HG03378 (cell line): ENCODE results near the gene THEMIS.
"Not testable (repeated sequence)": the region's sequence is repeated elsewhere in the genome, so short reads cannot be mapped to it uniquely, and the experiment has no call there.

Experiments
- ATAC-seq: cut with Tn5 transposase; IDR thresholded peaks from one replicate; pipeline ENCODE4 v1.9.1; 2021; ENCODE audit warnings: mild to moderate bottlenecking, moderate library complexity; ENCODE audit not compliant: unreplicated experiment

THEMIS gene, protein sequence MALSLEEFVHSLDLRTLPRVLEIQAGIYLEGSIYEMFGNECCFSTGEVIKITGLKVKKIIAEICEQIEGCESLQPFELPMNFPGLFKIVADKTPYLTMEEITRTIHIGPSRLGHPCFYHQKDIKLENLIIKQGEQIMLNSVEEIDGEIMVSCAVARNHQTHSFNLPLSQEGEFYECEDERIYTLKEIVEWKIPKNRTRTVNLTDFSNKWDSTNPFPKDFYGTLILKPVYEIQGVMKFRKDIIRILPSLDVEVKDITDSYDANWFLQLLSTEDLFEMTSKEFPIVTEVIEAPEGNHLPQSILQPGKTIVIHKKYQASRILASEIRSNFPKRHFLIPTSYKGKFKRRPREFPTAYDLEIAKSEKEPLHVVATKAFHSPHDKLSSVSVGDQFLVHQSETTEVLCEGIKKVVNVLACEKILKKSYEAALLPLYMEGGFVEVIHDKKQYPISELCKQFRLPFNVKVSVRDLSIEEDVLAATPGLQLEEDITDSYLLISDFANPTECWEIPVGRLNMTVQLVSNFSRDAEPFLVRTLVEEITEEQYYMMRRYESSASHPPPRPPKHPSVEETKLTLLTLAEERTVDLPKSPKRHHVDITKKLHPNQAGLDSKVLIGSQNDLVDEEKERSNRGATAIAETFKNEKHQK

DNA sequence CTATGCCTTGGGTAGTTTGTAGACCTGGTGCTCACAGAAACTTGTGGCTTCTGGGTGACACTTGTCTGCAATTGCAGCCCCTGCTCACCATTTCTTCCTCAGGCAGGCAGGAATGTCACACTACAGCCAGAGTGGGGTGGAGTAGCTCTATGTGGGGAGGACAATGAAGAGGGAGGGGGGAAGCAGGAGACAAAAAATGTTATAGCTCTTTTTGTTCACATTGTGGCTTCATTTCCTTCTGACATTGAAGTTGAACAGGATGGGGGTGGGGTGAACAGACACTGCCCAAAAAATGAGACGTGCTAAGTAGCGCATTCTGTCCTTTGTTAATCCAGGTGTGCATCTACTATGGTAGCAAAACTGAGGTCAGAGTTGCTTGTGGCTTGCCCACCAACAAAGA lies at the start of gene THEMIS:
Gene THEMIS, minus strand, starts transcription at position 124 of the 400 bp plus-strand sequence. CDS start 126 bp downstream, outside the sequence.
- ATAC-seq = no peak

DNA sequence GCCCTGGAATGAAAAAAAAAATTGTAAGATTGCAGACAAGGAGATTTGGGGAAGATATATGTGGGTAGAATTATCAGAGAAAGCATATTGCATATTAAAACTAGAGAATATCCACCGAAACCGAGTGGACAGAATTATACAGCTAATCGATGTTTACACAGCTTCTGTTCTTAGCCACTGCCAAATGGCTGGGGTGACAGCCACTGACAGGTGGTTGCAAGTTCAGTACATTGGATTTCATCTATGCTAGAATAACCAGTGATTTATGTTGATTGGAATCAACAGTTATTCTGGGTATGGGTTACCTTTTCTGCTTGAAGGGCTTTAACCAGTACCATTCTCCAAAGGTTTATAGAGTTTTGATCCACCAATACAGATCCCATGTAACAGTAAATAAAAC lies 48.4 kb upstream of the THEMIS start:
- ATAC-seq = no peak

DNA sequence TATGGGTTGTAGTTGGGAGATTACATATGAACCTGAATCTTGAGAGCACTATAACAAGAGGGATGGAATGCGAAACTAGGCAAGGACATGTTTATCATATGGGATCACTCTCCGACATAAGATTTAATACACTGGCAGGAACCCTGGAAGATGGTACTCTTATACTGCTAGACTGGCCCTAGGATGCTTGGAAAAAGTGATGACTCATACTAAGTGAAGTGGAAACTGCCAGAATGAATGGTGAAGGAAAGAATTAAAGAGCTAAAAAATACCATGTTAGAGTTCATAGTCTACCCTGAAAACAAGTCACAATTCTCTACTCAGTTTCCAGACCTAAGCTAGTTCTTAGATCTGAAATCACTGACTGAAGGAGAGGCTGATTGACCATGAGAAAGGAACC lies 45.5 kb upstream of the THEMIS start:
- ATAC-seq = no peak

DNA sequence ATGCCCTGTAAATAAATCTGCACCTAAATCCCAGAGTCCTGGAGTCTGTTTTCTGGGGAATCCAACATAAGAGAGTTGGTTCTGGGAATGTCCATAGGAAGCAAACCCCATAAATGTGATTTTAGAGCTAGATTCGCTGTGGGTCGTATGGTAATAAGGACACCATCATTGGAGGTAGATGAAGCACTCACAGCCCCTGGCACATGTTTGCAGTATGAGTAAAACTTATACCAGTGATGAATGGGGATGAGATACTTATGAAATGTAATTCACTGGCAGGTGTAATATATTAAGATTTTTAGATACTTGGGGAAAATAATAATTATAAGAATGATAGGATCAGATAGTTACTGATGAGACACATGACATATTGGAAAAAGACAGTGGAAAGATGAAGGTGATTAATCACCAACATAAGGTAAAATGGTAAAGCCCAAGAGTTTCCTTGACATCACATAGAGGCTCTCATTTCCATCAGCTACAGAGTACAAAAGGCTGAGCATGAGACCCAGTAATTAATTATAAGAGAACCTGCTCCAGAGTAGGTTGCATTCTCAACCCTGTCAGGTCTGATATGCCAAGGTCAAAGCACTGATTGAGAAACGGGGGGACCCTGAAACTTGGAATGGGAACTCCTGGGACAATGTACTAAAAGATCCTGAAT lies 44.7 kb upstream of the THEMIS start:
- no peak for ATAC-seq

DNA sequence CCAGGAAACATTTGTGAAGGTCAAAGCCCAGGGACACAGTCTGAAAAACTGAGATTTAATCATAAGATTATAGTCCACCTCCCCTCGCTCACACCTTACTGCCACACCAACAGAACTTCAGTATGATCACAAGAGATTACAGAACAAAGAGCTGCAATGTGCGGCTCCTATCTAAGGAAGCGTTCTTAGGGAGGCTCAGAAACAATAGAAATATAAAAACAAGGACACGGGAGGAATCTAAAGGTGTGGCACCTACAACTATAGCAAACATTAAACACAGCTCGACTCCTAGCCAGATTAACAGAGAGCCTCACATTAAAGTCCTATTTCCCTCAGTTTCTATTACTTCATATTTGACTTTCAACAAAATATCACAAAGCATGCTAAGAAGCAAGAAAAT lies 40.4 kb upstream of the THEMIS start:
- no peak for ATAC-seq

DNA sequence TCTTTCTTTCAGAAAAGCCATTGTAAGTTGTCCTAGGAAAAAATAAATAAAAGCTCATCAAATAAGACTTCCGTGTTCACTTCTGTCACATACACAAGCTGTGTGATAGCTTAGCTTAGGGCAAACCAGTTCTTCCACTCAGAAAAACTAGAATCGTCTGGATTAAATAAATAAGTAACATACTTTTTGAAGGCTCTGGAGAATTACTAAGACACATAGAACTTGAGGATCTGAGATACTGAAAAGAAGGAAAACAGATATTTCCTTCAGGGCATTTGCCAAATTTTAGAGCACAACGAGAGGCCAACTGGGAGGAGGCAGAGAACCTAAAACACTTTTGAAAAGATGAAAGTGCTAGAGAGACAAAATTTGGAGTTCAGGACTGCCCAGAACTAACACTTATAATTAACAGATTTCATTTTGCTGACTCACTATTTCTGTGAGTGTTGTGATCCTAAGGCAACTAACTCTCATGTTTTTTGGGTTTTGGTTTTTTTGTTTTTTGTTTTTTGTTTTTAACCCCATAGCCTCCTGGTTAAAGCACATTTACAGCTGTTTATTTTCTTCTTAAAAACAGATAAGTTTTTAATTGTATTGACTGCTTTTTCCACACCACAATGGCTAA lies 38.7 kb upstream of the THEMIS start:
- ATAC-seq = no peak

DNA sequence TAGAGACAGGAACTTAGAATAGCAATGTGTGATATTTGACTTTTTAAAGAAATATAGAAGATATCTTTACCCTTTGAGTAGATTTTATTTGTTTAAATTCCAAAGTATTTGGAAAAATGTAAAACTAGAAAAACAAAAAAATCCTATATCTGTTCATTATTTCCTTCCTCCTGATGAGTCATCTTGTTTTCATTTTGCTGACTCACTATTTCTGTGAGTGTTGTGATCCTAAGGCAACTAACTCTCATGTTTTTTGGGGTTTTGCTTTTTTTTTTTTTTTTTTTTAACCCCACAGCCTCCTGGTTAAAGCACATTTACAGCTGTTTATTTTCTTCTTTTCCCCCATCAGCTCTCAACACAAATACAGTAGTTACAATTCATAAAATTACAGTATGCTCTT lies 37.8 kb upstream of the THEMIS start:
- no peak for ATAC-seq

DNA sequence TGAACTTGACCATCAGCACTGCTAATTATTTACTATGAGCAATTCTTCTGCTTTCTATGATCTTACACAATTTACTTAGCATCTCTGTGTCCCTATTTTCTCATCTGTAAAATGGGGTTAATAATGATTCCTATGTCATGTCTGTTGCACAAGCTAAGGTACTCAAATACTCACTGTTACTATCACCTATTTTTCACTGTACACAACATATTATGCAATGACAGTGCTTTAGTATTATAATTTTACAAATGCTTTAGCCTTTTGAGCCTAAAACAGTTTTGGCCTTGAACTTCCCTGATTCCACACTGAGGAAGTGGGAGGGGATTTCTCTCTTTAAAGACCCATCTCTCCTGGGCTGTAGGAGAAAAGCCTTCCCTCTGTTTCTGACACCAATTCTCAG lies 36.9 kb upstream of the THEMIS start:
- ATAC-seq = no peak

DNA sequence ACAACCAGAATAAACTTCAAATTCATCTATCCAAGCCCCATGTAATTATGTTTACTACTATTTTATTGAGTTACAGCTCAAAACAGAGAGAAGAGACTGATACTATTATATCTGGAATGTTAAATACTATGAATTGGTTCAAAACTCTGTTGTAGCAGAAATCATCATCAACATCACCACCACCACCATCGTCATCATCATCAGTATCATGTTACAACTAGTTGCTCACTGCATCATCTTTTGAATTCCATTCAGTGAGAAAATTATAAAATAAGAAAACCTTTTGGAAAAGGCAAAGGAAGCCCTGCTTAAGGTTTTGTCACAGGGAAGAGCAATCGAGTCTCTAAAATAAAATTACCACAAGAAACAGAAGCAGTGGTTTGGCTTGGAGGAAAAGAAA lies 36.2 kb upstream of the THEMIS start:
- ATAC-seq = no peak

DNA sequence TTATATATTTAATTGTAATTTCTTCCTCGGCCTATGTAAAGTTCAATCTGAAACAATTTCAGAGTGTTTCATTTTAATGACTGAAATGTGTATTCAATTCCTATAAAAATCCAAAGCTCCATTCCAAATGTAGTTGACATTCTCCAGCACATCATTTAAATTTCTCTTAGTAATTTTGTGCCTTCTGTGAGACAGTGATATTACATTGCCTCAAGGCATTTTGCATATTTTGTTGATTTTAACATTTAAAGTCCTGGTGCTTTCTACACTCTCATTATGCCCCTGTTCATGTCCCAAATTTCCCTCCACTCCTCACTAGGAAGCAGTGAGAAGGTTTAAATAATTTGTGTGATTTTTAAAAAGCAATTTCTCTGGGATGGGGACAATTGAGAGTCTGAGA lies 34.1 kb upstream of the THEMIS start:
- ATAC-seq = no peak

DNA sequence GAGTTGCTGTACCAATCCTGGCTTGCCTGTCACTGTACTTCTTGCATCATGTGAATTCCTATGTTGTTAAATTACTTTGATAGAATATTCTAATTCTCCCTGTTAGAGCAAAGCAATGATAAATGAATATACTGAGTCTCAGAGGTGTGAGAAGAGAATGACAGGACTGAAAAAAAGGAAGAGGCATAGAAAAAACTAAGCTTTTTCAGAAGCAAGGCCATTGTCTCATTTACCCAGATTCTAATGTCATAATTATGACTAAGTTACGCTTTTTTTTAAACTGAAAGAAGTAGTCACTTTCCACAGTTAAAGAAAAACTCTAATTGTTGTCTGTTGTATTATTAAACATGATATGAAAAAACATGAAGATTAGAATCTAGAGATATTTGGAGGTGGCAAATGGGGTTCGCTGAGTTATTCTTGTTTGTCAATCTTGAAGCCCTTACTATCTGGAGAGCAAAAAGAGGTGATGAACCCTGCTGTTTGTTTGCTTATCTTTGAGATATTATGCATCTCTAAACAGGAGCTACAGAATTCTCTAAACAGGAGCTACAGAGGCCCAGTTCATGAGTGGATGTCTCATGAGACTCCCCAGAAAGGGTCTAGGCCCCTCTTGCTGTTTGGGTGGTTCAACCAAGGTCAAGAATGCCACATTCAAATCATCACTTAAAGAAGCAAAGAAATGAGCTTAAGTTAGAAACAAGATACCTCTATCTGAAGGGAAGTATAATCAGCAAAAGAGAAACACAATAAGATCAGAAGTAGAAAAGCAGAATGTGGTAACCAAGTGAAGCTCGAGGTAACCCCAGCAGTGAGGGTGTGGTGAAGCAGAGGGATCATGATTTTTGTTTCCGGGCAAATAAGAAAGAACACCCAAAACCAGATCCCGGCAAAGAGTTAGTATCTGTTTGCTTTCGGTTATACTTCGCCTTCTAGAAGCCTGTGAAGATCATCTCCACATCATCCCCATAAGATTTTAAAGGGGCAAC lies 33.3 kb upstream of the THEMIS start:
- no peak for ATAC-seq

DNA sequence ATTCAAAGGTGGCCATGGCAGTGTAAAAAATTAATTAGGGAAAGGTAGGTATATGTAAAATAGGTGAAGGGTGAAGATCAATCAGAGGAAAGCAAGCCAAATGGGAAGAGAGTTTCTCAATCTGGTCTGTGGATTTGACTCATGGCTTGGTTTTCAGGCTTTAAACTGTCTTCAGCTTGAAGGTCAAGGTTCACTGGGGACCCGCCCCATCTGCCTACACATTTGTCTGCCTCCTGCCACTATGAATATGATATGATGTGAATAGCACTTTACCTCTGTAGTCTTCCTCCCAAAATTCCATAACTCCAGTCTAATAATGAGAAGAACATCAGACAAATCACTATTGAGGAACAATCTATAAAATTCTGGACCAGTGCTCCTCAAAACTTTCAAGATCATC lies 32.3 kb upstream of the THEMIS start:
- ATAC-seq = no peak

DNA sequence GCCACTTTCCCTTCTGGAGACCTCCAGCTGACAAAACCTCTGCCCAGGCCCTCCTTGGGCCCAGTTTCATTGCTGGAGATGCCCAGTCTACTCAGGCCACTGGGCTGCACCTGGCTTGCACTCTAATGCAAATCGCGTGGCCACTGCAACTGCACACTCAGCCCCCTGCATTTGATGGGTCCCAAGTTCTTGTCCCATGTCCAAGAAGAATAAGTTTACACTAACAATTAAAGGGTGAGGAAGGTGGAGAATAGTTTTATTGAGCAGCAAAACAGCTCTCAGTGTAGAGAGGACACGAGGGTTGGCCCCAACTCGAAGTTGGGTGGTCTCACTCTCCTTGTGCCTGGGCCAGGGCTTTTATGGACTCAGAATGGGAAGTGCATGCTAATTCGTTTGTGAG lies 31.9 kb upstream of the THEMIS start:
- no peak for ATAC-seq

DNA sequence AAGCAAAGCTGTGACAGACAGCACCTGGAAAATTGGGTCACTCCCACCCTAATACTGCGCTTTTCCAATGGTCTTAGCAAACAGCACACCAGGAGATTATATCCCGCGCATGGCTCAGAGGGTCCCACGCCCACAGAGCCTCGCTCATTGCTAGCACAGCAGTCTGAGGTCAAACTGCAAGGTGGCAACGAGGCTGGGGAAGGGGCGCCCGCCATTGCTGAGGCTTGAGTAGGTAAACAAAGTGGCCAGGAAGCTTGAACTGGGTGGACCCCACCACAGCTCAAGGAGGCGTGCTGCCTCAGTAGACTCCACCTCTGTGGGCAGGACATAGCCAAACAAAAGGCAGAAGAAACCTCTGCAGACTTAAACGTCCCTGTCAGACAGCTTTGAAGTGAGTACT lies 25.6 kb upstream of the THEMIS start:
- ATAC-seq = not testable (repeated sequence)

DNA sequence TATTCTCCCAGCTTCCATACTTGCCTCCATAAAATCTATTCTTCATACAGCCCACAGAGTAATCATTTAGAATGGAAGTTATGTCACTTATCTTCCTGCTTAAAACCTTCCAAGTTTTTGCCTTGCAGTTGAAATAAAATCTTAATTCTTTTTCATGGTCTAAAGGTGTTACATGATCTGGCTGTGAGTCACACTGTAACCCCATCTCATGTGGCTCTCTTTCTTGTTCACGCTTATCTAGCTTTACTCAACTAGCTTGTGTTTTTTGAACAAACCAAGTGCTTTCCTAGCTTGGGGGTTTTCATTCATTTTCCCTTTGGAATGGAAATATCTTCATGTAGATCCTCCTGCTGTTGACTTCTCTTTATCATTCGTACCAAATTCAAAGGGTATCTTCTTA lies 23.6 kb upstream of the THEMIS start:
- no peak for ATAC-seq

DNA sequence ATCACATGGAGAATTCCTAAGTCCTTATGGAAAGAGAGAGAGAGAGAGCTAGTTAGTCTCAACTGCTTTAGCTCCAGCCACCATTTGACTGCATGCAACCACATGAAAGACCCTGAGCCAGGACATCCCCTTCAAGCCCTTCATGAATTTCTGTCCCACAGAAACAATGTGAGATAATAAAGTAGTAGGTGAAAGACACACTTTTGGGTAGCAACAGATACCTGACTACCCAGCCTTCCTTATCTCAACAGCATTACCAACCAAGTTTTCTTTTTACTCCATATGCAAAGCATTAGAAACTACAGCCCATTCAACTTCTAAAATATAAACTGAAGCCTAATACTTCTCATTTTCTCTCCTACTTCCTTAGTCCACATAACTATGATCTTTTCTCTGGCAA lies 23.2 kb upstream of the THEMIS start:
- ATAC-seq = no peak

DNA sequence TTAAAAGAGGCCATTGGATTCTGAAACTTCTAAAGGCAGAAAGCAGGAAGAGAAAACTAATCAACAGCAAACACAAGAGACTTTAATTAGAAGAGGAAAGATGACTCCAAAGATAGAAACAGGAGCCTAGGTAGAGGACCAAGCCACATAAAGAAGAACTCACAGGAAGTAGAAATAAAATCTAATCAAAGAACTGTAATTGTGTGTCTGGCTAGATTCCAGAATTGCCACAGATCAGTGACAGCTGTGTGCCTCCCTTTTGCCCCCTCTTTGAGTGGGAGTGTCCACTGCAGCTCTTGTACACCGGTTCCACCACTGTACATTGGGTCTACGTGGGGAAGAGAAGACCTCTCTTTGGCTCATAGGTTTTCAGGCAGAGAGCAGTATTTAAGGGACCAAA lies 22.3 kb upstream of the THEMIS start:
- no peak for ATAC-seq

DNA sequence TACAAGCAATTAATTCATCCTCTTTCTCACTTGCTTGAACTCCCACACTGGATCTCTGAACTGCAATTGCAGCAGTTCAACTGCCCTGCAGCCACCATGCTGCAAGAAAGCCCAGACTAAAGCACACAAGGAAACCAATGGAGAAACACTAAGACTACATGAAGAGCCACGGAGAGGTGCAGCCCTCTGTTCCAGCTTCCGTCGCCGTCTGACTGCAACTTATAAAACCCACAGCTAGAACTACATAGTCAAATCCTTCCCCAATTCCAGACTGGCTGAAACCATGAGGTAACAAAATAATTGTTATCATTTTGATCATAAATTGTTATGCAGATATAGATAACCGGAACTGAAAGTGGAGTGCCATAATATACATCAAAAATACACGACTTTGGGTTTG lies 21.1 kb upstream of the THEMIS start:
- ATAC-seq = no peak

DNA sequence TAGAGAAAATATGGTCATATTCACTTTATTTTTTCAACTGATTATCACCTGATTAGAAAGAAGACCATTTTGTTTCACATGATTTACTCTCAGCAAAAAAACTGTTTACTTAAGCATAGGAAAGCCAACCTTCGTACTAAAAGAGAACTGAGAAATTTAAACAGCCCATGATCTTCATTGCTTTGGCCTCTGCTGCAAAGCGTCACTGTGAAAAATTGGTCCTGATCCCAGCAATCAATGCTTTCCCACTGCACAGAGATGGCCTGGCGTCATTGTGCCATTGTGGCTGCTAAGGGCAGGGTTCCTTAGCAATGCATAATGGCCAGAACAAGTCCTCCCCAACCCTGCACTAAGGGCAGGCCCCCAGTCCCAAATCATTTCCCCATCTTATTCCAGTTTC lies 19.9 kb upstream of the THEMIS start:
- ATAC-seq = no peak
